Measurements from ENCODE around the gene GZF1.

Gene GZF1

GRCh38 chr20:23334111-23334510 is 27.9 kb upstream of the GZF1 start:
- no peak for DNase-seq (ENCODE audit: low read depth)
- TF ChIP-seq CTCF (conservative IDR thresholded peaks at IDR 0.05; ENCODE audit: low read depth, low read length): no peak
- no peak overlapping the region for H3K4me3 ChIP-seq (ENCODE audit: low read depth, low read length)

DNA sequence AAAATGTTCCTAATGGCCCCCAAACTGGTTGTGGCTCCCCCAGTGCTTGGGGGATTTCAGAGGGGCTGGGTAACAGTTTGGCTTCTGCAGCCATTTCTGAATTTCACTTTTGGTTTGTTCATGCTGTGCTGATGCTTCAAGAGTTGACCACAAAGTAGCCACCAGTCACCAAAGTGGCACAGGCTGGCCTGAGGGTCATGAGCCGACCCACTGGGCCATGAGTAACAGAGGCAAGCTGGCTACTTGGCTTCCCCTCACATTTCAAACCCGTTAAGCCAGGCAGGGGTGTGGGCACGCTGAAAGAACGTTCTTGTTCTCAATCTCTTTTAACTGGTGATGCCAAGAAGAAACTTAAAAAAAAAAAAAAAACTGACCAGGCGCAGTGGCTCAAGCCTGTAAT is 26.5 kb upstream of the GZF1 start:
- DNase-seq (ENCODE audit: low read depth): no peak
- H3K4me3 ChIP-seq (ENCODE audit: low read depth, low read length): no peak overlapping the region

GRCh38 chr20:23336476-23336875 is 25.5 kb upstream of the GZF1 start:
- DNase-seq (ENCODE audit: low read depth): no peak
- H3K4me3 ChIP-seq (ENCODE audit: low read depth, low read length): no peak overlapping the region
- TF ChIP-seq CTCF (conservative IDR thresholded peaks at IDR 0.05; ENCODE audit: low read depth, low read length): no peak

More for the DNA sequence above, 26.5 kb upstream of the GZF1 start:
- TF ChIP-seq CTCF (conservative IDR thresholded peaks at IDR 0.05; ENCODE audit: low read depth, low read length): no peak

- DNase-seq (ENCODE audit: low read depth): no peak
- H3K4me3 ChIP-seq (ENCODE audit: low read depth, low read length): no peak overlapping the region
- no peak for TF ChIP-seq CTCF (conservative IDR thresholded peaks at IDR 0.05; ENCODE audit: low read depth, low read length)
Observed at GRCh38 chr20:23337312-23337711, 24.7 kb upstream of the GZF1 start.

DNA sequence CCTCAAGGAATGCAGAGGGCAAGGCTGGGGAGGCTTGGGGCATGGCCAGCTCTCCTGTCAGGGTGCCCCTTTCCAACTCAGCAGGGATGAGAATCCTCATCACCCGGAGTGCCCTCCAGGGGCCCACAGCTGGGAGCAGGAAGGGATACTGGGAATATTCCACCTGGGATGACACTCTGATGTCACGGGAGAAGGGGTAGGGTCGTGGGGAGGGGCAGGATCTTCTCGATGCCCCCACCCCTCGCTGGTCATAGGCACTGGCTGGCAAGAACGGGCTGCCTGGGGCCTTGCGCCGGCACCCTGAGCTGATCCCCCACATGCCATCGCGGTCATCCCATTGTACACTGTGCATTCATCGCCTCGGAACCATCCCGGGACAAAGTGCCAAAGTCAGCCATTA is 22.0 kb upstream of the GZF1 start:
- DNase-seq (ENCODE audit: low read depth): no peak
- no peak for TF ChIP-seq CTCF (conservative IDR thresholded peaks at IDR 0.05; ENCODE audit: low read depth, low read length)
- no peak overlapping the region for H3K4me3 ChIP-seq (ENCODE audit: low read depth, low read length)

DNA sequence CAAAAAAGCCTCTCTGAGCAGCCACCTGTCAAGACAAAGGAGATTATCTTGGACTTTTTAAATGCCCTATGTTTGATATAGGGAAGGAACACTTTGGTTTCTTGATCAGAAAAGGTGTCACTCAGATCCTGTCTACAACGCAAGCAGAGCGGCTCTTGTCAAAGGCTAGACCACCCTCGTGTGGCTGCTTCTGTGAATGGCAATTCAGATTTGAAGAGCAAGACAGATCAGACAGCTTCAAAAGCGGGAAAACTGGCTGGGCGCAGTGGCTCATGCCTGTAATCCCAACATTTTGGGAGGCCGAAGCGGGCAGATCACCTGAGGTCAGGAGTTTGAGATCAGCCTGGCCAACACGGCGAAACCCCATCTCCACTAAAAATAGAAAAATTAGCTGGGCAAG is 21.5 kb upstream of the GZF1 start:
- DNase-seq (ENCODE audit: low read depth): peak; percentile 91
- TF ChIP-seq CTCF (conservative IDR thresholded peaks at IDR 0.05; ENCODE audit: low read depth, low read length): peak; percentile 88
- no peak overlapping the region for H3K4me3 ChIP-seq (ENCODE audit: low read depth, low read length)

- TF ChIP-seq CTCF (conservative IDR thresholded peaks at IDR 0.05; ENCODE audit: low read depth, low read length): no peak
- DNase-seq (ENCODE audit: low read depth): no peak
- no peak overlapping the region for H3K4me3 ChIP-seq (ENCODE audit: low read depth, low read length)
Observed at GRCh38 chr20:23341073-23341472, 20.9 kb upstream of the GZF1 start.

Measured in choroid plexus epithelial cell (primary cell).